Measurements from ENCODE around the gene MAP3K7CL.

The MAP3K7CL gene

DNA sequence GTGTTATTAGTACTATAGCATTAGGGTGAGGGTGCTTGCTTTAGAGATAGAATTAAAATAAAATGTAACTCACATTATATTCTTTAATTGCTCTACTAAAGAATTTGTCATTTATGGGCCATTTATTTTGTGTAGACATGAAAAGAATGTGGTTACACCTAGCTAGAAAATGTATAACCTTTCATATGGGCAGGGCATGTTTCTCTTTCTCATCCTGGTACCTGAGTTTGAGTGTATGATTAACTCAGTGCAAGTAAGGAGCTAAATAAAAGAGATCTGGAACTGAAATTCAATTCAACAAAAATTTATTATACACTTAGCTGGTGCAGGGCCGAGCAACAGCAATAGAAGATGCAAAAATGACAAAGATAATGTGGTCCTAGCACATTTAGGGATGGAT, 47.4 kb downstream of the MAP3K7CL start:
- TF ChIP-seq YY1 (IDR thresholded peaks at IDR 0.05; ENCODE audit: low read depth) (no peak), CEBPB (IDR thresholded peaks at IDR 0.05) (no peak), EGR1 (IDR thresholded peaks at IDR 0.05) (no peak), EP300 (IDR thresholded peaks at IDR 0.05; ENCODE audit: borderline replicate concordance) (no peak), TEAD4 (IDR thresholded peaks at IDR 0.05) (no peak), TCF12 (IDR thresholded peaks at IDR 0.05; ENCODE audit: low read depth) (no peak), NFIC (IDR thresholded peaks at IDR 0.05) (no peak)
- TF ChIP-seq, protein P1, sequence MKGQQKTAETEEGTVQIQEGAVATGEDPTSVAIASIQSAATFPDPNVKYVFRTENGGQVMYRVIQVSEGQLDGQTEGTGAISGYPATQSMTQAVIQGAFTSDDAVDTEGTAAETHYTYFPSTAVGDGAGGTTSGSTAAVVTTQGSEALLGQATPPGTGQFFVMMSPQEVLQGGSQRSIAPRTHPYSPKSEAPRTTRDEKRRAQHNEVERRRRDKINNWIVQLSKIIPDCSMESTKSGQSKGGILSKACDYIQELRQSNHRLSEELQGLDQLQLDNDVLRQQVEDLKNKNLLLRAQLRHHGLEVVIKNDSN (IDR thresholded peaks at IDR 0.05) = no peak
- TF ChIP-seq, protein P2, sequence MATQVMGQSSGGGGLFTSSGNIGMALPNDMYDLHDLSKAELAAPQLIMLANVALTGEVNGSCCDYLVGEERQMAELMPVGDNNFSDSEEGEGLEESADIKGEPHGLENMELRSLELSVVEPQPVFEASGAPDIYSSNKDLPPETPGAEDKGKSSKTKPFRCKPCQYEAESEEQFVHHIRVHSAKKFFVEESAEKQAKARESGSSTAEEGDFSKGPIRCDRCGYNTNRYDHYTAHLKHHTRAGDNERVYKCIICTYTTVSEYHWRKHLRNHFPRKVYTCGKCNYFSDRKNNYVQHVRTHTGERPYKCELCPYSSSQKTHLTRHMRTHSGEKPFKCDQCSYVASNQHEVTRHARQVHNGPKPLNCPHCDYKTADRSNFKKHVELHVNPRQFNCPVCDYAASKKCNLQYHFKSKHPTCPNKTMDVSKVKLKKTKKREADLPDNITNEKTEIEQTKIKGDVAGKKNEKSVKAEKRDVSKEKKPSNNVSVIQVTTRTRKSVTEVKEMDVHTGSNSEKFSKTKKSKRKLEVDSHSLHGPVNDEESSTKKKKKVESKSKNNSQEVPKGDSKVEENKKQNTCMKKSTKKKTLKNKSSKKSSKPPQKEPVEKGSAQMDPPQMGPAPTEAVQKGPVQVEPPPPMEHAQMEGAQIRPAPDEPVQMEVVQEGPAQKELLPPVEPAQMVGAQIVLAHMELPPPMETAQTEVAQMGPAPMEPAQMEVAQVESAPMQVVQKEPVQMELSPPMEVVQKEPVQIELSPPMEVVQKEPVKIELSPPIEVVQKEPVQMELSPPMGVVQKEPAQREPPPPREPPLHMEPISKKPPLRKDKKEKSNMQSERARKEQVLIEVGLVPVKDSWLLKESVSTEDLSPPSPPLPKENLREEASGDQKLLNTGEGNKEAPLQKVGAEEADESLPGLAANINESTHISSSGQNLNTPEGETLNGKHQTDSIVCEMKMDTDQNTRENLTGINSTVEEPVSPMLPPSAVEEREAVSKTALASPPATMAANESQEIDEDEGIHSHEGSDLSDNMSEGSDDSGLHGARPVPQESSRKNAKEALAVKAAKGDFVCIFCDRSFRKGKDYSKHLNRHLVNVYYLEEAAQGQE (IDR thresholded peaks at IDR 0.05; ENCODE audit: low read depth) = no peak
- TF ChIP-seq, protein P3, sequence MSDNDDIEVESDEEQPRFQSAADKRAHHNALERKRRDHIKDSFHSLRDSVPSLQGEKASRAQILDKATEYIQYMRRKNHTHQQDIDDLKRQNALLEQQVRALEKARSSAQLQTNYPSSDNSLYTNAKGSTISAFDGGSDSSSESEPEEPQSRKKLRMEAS (IDR thresholded peaks at IDR 0.05) = no peak

DNA sequence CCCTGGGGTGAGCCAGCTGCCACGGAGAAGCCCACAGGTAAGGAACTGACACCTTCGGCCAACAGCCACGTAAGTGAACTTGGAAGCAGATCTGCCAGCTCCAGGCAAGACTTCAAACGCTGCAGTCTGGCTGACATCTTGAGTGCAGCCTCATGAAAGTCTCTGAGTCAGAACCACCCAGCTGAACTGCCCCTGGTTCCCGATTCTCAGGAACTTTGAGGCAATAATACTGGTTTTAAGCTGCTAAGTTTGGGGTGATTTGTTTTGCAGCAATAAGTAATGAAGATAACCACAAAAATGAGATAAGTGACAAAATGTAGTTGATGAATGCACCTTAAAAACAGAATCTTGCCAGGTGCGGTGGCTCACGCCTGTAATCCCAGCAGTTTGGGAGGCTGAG, 48.5 kb downstream of the MAP3K7CL start:
- no peak for TF ChIP-seq TEAD4 (IDR thresholded peaks at IDR 0.05)
- no peak for TF ChIP-seq CREB1 (IDR thresholded peaks at IDR 0.05; ENCODE audit: low read depth)

DNA sequence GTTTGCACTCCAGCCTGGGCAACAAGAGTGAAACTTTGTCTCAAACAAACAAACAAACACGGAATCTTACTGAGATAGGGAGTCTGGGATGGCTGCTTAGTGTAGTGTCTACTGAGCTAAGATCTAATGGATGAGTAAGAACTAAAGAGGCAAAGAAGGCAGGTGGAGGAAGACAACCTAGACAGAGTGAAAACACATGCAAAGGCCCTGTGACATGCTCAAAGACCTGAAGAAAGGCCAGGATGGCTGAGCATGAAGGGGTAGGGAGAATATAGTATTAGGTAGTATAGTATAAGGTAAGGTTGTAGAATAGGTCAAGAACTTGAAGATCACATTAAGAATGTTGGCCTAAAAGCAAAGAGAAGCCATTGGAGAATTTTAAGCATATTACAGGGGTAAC, 49.1 kb downstream of the MAP3K7CL start:
- TF ChIP-seq, protein P3 (IDR thresholded peaks at IDR 0.05) = no peak
- TF ChIP-seq RAD21 (IDR thresholded peaks at IDR 0.05; ENCODE audit: low read depth) (no peak), YY1 (IDR thresholded peaks at IDR 0.05; ENCODE audit: low read depth) (no peak), EGR1 (IDR thresholded peaks at IDR 0.05) (no peak), TCF12 (IDR thresholded peaks at IDR 0.05; ENCODE audit: low read depth) (no peak), EP300 (IDR thresholded peaks at IDR 0.05; ENCODE audit: borderline replicate concordance) (no peak), FOXM1 (IDR thresholded peaks at IDR 0.05; ENCODE audit: borderline replicate concordance, low read depth) (no peak), CEBPB (IDR thresholded peaks at IDR 0.05) (no peak), CREB1 (IDR thresholded peaks at IDR 0.05; ENCODE audit: low read depth) (no peak), TEAD4 (IDR thresholded peaks at IDR 0.05) (no peak), ZBTB7A (IDR thresholded peaks at IDR 0.05; ENCODE audit: low read depth) (no peak), NFIC (IDR thresholded peaks at IDR 0.05) (no peak), TAF1 (IDR thresholded peaks at IDR 0.05; ENCODE audit: low read depth) (no peak)
- TF ChIP-seq, protein P1 (IDR thresholded peaks at IDR 0.05) = no peak
- TF ChIP-seq, protein P2 (IDR thresholded peaks at IDR 0.05; ENCODE audit: low read depth) = no peak

DNA sequence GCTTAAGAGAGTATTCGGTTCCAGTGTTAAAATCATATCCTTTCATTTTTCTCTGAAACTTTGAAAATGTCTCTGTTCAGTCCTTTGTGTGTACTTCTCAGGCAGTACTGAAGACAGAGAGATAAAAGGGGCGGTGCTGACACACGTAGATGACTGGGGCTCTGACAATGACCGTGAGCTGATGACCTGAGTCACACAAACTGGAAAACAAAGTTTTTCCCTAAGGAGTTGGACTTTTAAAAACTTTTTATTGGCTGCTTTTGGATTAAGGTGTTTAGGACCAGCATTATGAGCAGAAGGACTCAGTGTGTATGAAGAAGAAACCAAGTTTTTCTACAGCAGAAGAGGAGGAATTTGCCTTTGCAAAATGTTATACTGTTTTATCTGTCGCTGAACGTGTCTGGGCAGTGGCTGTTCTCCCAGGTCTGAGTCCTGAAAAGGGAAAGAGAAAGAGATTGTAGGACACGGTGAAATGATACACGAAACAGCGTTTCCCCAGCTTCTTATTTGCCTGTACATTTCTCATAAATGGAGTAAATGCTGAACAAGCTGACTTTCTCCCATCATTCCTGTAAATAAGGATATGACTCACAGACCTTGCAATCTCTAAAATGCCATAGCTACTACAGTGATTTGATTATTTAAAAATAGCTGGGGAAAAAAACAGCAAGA, 51.5 kb downstream of the MAP3K7CL start:
- no peak for TF ChIP-seq ZBTB7A (IDR thresholded peaks at IDR 0.05; ENCODE audit: low read depth)
- TF ChIP-seq, protein P3 (IDR thresholded peaks at IDR 0.05) = no peak
- no peak for TF ChIP-seq CEBPB (IDR thresholded peaks at IDR 0.05)
- TF ChIP-seq NFIC (IDR thresholded peaks at IDR 0.05) = no peak
- no peak for TF ChIP-seq EGR1 (IDR thresholded peaks at IDR 0.05)

DNA sequence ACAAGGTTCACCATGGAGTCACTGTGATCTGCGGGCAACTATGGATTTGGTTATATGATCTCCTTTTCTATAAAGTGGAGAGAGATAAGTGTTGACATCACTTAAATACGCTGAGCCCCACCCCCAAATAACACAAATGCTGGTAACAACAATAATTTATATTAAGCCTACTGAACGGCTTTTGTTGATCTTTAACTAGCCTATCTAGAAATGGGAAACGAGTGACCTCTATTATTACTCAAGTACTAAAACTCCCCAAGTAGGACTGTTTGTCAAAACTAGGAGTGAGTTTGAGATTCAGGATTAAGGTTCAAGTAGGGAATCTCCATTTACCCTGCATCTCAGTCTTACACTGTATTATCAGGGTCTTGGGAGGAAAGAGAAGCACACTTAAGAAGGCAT, 52.2 kb downstream of the MAP3K7CL start:
- TF ChIP-seq NFIC (IDR thresholded peaks at IDR 0.05) (no peak), FOXM1 (IDR thresholded peaks at IDR 0.05; ENCODE audit: borderline replicate concordance, low read depth) (no peak), EP300 (IDR thresholded peaks at IDR 0.05; ENCODE audit: borderline replicate concordance) (no peak), CEBPB (IDR thresholded peaks at IDR 0.05) (no peak), TCF12 (IDR thresholded peaks at IDR 0.05; ENCODE audit: low read depth) (no peak), CREB1 (IDR thresholded peaks at IDR 0.05; ENCODE audit: low read depth) (no peak), YY1 (IDR thresholded peaks at IDR 0.05; ENCODE audit: low read depth) (no peak), RAD21 (IDR thresholded peaks at IDR 0.05; ENCODE audit: low read depth) (no peak), ZBTB7A (IDR thresholded peaks at IDR 0.05; ENCODE audit: low read depth) (no peak), TEAD4 (IDR thresholded peaks at IDR 0.05) (no peak), EGR1 (IDR thresholded peaks at IDR 0.05) (no peak), TAF1 (IDR thresholded peaks at IDR 0.05; ENCODE audit: low read depth) (no peak)
- TF ChIP-seq, protein P1 (IDR thresholded peaks at IDR 0.05) = no peak
- TF ChIP-seq, protein P2 (IDR thresholded peaks at IDR 0.05; ENCODE audit: low read depth) = no peak
- TF ChIP-seq, protein P3 (IDR thresholded peaks at IDR 0.05) = no peak

Data from Ishikawa (cell line).